HPDE6-E6E7 (cell line): Measurements from ENCODE around the gene GPR32.
"Not testable (repeated sequence)": the region's sequence is repeated elsewhere in the genome, so short reads cannot be mapped to it uniquely, and the experiment has no call there.

Experiments
- DNase-seq: peaks from one replicate; pipeline ENCODE4 v3.0.0; 2011; ENCODE audit warnings: missing footprints; ENCODE audit errors: extremely low spot score

The GPR32 gene

DNA sequence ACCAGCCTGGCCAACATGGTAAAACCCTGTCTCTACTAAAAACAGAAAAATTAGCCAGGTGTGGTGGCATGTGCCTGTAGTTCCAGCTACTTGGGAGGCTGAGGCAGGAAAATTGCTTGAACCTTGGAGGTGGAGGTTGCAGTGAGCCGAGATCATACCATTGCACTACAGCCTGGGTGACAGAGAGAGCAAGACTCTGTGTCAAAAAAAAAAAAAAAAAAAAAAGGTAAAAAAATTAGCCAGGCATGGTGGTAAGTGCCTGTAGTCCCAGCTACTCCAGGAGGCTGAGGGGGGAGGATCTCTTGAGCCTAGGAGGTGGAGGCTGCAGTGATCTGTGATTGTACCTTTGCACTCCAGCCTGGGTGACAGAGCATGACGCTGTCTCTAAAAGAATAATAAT lies at the start of gene GPR32:
GPR32 (plus strand) TSS at position 301 of the 400 bp plus-strand sequence. CDS start 137 bp downstream, outside the sequence.
- DNase-seq = not testable (repeated sequence)

DNA sequence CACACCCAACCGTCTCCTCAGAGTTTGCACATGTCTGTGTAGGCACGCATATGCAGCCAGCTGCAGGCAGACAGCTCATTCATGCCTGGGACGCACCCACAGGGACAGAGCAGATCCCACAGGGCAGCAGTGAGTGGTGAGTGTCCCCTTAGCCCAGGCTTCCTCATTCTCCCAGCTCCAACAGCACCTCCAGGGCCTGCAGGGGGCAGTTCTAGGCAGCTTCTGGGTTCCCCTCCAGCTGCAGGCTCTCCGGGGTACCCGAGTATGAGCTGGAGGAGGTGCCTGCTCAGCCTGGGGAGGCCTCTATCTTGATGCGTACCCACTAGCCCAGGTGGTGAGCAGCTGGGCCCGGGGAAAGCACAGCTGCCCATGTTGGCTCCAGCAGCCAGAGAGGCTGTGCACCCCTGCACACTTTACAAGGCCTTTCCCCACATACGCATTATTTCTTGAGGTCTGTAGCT lies 49.3 kb upstream of the GPR32 start:
- DNase-seq = no peak

DNA sequence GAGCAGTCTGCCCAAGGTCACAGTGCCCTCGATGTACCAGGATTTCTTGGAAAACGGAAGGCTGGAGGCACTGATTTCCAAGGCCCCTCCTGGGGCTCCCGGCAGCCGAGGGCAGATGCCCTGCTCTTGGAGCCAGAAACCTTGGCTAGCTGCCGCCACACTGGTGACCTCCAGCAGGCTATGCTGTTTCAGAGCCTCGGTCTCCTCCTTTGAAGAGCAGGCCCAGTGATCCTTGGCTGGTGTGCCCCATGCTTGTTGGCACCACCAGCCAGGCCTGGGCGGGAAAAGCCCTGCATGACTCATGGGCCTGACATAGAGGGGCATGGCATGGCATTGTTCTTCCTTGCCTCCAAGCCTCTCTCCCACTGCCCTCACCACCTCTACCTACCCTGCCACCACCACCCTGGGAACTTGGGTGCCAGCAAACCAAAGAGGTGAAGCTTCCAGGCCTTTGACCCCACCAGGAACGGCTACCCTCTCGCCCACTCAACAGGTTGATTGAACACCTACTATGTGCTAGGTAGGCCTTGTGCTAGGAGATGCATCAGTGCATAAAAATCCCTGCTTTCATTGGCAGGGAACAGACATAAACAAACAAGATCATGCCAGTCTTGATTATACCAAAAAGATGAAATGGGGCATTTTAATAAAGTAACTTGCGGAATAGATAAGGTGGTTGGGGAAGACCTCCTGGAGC lies 48.7 kb upstream of the GPR32 start:
- no peak for DNase-seq

- no peak for DNase-seq
These were observed 47.9 kb upstream of the GPR32 start for GRCh38 chr19:50722201-50723013.

- DNase-seq = no peak
These were observed 47.2 kb upstream of the GPR32 start, which contains the start of gene CLEC11A for GRCh38 chr19:50723069-50723468. CLEC11A (plus strand) TSS chr19:50723364; CDS start chr19:50723526, 162 bp downstream.

GRCh38 chr19:50723735-50724521 lies 46.3 kb upstream of the GPR32 start:
- DNase-seq = no peak

DNA sequence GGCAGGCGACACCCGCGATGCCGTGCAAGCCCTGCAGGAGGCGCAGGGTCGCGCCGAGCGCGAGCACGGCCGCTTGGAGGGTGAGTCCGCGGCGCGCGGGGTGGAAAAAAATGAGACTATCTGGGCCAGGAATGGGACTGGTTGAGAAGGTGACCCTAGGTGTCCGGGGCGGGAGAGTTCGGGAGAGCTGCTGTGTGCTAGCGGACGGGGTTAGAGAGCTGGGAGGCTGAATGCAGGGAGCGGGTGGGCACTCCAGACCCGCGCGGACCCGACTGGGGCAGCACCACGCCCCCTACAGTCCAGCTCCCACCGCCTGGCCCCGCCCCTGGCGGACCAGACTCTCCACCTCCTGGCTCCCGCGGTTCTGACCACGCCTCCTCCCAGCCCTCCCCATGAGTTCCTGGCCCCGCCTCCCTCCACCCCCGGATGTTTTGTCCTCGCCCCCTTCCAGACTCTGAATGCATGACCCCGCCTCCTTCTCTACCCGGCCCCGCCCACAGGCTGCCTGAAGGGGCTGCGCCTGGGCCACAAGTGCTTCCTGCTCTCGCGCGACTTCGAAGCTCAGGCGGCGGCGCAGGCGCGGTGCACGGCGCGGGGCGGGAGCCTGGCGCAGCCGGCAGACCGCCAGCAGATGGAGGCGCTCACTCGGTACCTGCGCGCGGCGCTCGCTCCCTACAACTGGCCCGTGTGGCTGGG lies 45.6 kb upstream of the GPR32 start:
- peak; percentile 63 for DNase-seq

DNA sequence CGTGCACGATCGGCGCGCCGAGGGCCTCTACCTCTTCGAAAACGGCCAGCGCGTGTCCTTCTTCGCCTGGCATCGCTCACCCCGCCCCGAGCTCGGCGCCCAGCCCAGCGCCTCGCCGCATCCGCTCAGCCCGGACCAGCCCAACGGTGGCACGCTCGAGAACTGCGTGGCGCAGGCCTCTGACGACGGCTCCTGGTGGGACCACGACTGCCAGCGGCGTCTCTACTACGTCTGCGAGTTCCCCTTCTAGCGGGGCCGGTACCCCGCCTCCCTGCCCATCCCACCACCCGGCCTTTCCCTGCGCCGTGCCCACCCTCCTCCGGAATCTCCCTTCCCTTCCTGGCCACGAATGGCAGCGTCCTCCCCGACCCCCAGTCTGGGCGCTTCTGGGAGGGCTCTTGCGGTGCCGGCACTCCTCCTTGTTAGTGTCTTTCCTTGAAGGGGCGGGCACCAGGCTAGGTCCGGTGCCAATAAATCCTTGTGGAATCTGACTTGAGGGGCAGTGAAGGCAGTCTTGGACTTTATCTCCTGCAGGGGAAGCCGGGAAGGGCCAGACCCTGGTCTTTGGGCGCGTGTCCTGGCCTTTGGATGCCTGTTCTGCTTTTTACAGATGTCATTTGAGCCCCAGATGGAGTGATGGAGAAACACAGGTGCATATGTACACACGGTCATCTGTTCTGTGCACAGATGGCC lies 44.9 kb upstream of the GPR32 start:
- DNase-seq = no peak

DNA sequence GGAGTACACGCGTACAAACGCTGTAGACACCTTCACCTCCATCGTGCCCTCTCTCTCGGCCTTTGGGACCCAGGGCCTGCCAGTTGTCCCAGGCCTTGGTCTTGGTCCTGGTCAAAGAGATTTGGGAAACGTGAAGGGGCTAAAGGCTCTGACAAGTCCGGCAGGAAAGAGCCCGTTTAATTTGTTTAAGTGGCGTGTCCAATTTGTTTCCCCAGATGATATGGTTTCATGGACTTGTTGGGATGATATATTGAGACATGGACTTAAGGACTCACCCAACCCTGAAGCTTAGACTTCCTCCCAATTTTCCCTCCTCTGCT lies 44.4 kb upstream of the GPR32 start:
- DNase-seq = no peak

DNA sequence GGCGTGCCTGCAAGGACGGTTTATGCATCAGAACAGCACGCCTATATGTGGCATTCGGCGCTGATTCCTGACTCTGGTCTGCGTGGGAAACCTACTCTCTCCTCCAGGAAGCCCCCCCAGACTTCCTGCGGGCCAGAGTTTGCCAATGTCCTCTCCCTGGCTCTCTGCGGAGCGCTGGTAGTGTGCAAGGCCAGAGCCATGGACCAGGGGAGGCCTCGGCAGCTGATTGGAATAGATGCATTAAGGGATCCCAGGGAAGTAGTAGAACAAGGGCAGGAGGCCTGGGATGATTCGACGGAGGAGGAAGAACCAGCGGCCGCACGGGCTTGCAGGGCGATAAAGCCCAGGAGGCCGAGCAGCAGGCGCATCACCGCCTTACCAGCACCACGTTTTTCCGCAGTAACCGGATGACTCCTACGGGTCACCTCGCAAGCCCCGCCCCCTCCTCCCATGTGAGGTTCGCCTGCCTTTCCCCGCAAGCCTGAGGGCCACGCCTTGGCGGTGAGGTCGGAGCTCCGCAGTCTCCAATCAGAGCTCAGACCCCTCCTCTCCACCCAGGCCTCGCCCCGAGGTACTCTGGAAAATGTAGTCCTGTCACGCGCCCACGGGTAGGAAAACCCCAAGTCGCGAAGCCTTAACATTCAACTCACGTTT lies 42.1 kb upstream of the GPR32 start:
- DNase-seq = no peak

DNA sequence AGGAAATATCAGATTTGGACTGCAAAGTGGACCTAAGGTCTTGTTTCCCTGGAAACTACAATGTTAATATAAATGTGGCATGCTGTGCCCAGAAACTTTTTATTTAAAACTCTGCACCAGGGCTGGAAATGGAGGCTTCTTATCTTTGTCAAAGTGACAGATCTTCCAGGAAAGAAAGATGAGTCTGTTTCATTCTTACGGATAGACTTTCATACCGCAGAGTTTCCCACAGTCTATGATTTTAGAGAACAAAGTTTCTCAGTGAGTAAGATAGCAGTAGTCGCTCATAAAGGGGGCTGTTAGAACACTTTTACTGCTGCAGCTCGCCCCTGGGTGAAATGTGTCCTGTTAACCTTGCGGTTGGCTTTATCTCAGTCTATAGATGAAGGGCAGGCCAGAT lies 40.4 kb upstream of the GPR32 start:
- DNase-seq = no peak

GRCh38 chr19:50735869-50736268 lies 34.4 kb upstream of the GPR32 start:
- no peak for DNase-seq

- no peak for DNase-seq
These were observed 33.9 kb upstream of the GPR32 start for GRCh38 chr19:50736338-50736737.

- no peak for DNase-seq
These were observed 30.9 kb upstream of the GPR32 start for GRCh38 chr19:50739132-50739913.

- DNase-seq = no peak
These were observed 30.3 kb upstream of the GPR32 start for GRCh38 chr19:50739914-50740426.

- no peak for DNase-seq
These were observed 28.9 kb upstream of the GPR32 start for GRCh38 chr19:50741179-50741933.

DNA sequence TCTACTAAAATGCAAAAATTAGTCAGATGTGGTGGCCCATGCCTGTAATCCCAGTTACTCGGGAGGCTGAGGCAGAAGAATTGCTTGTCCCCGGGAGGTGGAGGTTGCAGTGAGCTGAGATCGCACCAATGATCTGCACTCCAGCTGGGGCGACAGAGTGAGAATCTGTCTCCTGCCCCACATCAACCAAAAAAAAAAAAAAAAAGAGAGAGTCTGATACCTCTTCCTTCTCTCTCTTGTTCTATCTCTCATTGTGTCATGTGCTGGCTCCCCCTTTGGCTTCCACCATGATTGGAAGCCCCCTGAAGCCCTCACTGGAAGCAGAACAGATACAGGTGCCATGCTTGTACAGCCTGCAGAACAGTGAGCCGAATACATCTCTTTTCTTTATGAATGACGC lies 26.7 kb upstream of the GPR32 start:
- DNase-seq = no peak

DNA sequence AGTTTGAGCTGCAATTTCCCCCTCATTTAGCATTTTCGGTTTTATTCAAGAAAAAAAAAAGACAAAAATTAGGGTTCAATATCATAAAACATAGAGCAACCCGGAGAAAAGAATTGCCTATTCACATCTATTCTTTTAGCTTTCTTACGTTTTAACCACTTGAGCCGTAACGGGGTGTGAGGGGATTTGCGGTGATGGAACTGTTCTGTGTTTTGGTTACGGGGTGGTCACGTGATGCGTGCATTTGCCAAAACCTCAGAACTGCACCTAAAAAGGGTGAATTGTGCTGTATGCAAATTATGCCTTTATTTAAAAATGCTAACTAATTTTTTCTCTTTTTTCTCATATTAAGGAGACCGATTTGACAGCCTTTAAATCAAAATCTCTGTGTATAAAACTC lies 25.0 kb upstream of the GPR32 start:
- DNase-seq = no peak

- DNase-seq = not testable (repeated sequence)
These were observed 23.1 kb upstream of the GPR32 start for GRCh38 chr19:50747141-50747540.
